Hematopoietic multipotent progenitor cell treated with erythropoietin and hydrocortisone succinate and interleukin-3 and kit ligand, for 6 days (in vitro differentiated cells): ENCODE measurements around the gene GOLGA6L7.
"Not testable (repeated sequence)": the region's sequence is repeated elsewhere in the genome, so short reads cannot be mapped to it uniquely, and the experiment has no call there.

Experiments used
- DNase-seq: peaks from one replicate; pipeline ENCODE4 v3.0.0-alpha.2; 2015

Gene GOLGA6L7

DNA sequence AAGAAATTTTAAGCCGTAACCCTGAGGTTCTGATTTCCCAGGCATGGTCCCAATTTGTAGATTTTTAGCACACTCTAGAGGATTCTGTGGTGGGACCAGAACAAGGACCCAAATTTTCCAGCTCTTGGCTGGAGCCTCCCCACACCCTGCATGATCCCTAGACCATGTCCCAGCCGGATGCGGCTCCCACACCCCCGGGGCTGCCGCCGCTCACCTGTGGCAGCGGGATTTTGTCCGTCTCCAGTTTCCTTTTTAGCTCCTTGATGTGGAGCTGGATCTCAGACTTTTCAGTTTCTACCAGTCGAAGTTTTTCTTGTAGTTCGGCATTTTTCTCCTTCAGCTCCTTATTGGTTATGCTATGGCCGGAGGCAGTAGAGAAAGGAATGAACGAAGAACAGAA, 4.9 kb downstream of the GOLGA6L7 start:
- not testable (repeated sequence) for DNase-seq

DNA sequence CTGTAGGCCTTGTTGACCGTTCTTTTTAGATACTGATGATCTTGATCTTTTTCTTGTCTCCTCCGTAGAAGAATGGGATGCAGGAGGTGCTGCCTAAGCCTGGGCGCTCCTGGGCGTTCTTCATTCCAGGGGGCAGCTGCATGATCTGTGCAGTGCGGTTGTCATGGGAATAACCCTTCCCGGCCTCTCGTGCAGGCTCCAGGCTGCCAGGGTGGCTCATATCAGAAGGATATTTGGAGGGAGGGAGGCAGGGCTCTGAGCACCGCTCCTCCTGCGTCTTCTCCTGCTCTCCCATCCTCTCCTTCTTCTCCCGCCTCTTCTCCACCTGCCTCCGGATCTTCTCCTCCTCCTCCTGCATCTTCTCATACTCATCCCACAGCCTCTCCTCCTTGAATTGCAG, 6.2 kb downstream of the GOLGA6L7 start:
- DNase-seq, result not testable (repeated sequence)

DNA sequence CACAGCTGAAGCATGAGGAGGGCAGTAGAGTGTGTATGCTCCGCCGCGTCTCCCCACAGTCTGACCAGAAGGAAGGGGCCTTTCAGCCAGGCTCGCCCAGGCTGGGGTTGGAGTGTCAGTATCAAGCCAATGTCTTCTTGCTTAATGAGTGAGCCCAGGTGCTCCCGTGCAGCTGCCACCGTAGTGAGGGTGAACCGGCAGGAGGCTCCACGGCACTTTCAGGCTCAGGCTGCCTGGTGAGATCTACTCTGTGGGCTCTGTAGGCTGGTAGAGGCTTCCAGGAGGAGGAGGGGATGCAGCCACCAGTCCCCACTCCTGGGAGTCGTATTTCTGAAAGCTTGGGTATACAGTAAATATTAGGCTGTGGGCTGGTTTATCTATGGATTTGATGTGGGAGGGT, 8.2 kb downstream of the GOLGA6L7 start:
- not testable (repeated sequence) for DNase-seq

DNA sequence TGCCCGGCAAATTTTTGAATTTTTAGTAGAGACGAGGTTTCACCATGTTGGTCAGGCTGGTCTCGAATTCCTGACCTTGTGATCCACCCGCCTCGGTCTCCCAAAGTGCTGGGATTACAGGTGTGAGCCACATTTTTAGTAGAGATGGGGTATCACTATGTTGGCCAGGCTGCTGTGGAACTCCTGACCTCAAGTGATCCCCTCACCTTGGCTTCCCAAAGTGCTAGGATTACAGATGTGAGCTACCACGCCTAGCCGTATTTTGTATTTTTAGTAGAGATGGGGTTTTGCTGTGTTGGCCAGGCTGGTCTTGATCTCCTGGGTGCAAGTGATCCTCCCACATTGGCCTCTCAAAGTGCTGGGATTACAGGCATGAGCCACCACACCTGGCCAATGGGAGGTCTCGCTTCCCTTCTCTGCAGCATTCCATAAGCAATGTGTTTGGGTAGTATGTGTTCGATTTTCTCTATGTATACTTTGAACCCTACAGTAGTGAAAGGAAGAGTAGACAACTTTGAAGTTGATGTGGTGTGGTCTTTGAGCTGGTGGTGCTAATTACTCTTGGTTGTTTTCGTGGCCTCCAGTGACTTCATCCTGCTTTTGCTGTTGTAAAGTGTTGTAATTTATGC, 13.4 kb downstream of the GOLGA6L7 start:
- DNase-seq, result not testable (repeated sequence)

DNA sequence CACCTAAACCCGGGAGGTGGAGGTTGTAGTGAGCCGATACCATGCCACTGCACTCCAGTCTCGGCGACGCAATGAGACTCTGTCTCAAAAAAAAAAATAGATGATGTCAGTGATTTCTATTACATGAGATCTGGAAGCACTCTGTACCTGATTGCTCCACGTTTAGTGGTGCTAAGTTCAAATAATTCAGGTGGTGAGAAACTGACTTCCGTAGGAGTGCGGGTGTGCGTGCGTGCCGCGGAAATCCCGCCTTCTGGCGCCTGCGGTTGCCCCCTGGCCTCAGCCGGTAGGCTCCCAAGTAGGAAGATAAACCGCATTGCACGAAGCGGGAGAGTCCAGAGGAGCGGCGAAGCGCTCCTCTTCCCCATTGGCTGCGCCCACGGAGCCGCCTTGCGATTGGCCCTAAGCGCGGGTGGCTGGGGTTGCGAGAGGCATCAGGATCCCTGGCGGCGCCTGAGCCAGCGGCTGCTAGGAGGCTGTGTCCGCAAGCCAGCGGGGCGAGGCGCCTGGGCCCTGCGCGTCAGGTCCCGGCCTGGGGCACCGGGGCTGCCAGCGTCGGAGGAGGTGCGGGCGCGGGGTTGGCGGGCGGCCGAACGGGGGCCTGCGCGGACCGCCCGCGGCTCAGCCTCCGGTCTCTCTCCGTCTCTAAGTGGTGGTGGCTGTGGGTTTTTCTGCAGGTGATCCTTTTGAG, 16.4 kb downstream of the GOLGA6L7 start:
- peak; percentile 90 for DNase-seq

DNA sequence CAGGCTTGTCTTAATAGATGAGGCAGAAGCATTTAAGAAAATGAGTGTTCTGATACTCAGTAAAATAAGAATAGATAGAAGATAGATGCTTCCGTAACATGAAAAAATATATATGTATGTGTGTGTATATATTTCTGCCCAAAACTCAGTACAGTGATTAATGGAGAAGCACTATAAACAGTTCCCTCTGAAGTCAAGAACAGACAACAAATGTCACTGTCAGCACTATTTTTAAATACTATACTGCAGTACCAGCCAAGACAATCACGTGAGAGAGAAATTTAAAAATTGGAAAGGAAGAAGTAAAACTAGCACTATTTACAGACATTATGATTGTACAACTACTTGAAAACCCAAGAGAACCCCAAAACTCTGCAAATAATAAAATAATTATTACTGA, 27.0 kb downstream of the GOLGA6L7 start:
- DNase-seq, result not testable (repeated sequence)

DNA sequence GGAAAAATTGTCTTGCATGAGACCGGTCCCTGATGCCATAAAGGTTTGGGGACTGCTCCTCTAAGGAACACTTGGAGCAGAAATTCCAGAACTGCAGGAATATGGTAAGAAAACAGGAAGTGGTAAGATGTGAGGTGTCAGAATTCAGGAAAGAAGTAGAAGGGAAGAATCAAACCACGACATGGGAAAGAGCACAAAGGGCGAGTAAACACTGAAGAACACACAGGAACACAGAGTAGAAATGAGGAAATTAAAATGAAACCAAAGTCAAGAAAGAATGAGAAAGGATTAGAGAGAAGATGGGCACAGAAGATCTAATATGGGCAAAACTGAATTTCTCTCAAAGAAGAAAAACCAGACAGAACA, 28.5 kb downstream of the GOLGA6L7 start:
- not testable (repeated sequence) for DNase-seq

DNA sequence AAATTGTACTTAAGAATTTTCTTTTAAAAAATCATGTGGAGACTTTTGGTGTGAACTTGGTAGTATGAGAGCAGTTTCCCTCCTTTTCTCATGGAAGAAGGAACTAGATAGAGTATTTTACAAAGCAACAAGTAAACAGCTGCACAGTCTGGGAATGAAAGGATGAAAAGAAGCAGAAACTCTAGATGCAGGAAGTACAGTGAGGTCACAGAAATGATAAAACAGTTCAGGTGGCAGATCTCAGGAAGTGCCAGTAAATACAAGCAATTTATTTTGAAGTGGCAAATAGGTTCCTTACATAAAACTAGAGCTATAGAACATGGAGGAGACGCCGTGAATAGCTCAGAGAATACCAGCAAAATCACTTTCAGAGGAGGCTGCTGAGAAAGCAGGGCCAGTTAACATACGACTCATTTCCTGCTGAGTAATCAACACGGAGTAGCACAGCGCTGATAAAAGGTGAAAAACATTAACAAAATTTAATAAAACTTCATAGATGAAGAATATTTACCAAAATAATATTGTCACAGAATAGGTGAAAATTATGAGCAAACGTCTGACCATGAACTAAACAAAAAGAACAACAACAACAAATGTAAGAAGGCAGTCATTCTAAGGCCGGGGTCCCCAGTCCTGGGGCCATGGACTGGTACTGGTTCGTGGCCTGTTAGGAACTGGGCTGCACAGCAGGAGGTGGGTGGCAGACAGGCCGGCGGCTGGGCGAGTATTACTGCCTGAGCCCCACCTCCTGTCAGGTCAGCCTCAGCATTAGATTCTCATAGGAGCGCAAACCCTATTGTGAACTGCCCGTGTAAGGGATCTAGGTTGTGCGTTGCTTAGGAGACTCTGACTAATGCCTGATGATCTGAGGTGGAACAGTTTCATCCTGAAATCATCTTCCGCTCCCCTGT, 29.2 kb downstream of the GOLGA6L7 start:
- DNase-seq, result peak; percentile 5

DNA sequence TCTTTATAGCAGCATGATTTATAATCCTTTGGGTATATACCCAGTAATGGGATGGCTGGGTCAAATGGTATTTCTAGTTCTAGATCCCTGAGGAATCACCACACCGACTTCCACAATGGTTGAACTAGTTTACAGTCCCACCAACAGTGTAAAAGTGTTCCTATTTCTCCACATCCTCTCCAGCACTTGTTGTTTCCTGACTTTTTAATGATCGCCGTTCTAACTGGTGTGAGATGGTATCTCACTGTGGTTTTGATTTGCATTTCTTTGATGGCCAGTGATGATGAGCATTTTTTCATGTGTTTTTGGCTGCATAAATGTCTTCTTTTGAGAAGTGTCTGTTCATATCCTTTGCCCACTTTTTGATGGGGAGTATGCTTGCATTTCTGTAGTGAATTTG, 30.3 kb downstream of the GOLGA6L7 start:
- not testable (repeated sequence) for DNase-seq

DNA sequence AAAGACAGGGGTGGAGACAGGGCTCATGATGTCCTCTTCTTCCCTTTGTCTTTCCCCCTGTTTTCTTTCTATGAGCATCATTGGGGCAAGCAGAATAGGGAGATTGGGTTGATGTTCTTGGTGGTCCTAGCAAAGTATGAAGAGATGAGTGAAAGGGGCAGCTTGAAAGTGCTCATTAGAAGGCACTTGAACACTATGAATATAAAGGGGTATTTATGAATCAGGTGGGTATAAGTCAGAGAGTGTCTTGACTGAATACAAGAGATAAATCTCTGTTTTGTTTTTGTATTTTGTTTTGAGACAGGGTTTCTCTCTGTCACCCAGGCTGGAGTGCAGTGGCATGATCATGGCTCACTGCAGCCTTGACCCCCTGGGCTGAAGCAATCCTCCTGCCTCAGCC, 34.4 kb downstream of the GOLGA6L7 start:
- DNase-seq, result not testable (repeated sequence)

DNA sequence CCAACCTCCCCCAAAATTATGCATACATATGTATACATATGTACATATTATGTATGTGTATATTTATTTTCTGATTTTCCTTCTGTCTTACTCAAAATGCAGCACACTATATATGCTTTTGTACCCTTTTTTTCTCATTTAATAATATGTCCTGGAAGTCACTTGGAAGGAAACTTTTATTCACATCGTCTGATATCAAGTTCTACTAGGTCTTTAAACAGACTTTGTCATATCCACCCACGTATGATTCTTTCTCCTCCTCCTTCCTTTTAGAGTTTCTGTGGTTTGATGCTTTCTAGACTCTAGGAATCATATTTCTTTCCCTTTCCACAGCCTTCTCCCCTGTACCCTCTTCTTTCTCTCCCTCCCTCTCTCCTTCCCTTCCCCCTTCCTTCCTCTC, 35.1 kb downstream of the GOLGA6L7 start:
- not testable (repeated sequence) for DNase-seq

DNA sequence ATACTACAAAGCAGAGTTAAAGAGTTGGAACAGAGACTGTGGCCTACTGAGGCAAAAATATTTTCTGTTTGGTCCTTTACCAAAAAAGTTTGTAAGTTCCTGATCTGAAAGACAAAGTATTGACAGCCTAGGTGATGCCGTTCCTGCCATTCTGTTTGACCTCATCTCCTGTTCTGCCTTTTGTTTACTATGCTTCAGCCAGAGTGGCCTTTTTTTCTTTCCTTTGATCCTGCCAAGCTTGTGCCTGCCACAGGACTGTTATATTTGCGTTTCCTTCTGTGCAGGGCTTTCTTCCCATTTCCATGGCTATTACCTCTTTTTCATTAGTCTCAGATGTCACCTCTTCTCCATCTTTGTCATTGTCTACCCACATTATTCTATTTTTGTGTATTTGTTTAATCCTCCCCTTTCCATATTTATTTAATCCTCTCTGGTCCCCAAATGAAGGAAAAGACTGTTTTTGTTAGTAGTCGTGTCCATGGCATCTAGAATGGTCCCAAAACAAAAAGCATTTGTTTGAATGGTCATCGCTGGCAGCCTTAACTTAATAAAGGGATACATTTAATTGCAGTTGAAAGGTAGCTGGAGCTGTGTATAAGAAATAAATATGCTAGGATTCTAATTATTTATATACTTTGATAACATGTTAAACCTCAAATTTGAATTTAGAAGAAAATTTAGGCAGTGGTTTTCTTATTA, 36.4 kb downstream of the GOLGA6L7 start:
- not testable (repeated sequence) for DNase-seq

DNA sequence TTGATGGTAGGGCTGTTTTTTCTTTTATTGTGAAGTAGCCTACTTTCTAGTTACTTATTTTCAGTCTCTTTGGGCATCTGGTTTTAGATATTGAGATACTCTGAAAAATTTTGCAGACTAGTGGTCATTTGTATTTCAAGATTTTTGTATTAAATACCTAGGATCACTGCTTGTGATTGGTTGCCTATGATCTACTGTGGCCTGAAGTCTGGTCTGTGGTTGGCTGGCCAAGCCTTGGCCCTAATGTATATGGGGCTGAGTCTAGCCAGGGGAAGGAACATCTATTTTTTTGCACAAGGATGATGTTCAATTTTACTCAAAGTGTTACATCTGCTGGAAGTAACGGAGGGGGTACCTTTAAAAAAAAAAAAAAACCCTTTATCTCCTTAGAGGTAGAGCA, 38.0 kb downstream of the GOLGA6L7 start:
- not testable (repeated sequence) for DNase-seq

DNA sequence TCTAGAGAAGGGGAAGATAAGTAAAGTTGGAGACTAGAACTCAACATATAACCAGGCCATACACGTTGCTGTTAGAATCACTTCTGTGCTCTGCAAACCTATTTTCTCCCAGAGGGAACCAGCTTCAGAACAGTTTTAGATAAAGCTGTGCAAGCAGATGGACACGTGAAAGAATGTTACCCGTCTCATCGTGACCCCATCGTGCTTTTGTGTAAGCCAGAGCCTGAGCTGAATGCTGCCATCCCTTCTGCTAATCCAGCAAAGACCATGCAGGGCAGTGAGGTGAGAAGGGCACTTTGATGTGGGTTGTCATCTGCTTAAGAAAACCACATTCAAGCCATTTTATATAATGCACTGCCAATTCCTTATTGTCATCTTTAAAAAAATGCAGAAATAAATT, 40.3 kb downstream of the GOLGA6L7 start:
- not testable (repeated sequence) for DNase-seq

DNA sequence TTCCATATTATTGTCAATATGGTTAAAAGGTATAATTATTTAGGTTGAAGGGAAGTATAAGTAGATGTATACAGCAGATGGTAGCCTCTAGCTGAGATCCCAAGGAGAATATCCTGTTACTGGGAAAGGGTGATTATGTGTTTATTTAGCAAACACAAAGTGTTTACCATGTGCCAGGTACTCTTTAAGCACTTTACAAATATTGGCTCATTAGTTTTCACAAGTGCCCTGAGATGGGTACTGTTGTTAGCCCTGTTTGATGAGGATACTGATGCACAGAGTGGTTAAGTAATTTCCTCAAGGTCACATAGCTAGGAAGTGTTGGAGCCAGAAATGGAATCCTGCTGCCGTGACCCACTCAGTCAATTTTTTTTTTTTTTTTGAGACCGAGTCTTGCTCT, 48.1 kb downstream of the GOLGA6L7 start:
- not testable (repeated sequence) for DNase-seq

DNA sequence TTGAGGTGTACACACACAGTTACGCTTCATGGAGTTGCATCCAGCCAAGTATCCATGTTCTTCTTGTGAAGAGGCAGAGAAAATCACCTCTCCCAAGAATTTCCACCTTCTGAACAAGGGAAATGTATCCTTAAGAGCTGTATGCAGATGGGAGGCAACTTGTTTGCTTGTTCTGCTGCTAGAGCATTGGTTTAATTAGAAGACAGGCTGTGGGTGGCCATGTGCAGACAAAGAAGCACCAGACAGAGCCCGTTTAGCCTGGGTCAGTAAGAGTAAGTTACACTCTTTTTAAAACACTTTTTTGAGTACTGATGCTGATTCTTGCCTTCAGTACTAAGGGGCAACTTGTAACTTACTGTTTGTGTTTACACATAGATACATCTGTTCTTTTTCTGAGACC, 50.2 kb downstream of the GOLGA6L7 start:
- not testable (repeated sequence) for DNase-seq

DNA sequence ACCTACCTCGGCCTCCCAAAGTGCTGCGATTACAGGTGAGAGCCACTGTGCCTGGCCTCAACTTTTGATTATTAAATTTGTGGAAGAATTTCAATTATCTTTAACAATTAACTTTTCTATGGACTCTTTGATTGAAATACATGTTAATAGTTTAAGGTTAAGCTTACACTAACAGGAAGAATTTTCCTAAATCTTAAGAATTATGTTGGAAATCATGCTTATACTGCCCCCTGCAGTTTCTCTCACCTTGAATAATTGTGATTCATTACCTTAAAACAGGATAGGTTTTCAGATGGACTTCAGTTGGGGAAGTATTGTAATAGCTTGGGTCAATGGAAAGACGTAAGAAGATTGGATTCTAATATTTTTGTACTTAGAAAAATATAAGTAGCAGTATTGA, 54.2 kb downstream of the GOLGA6L7 start:
- peak; percentile 33 for DNase-seq
